BE2C (cell line): ENCODE measurements around the gene KRT17.

ENCODE experiments used
- DNase-seq: peaks from one replicate; pipeline ENCODE4 v3.0.0-alpha.2; 2020
- H3K27me3 ChIP-seq: fragments of 250-450 bp; sonication (Bioruptor Pico); 2 replicates; pipeline ENCODE4 v1.5.1; 2020; ENCODE audit warnings: mild to moderate bottlenecking
- H3K36me3 ChIP-seq: fragments of 250-450 bp; sonication (Bioruptor Pico); 2 replicates; pipeline ENCODE4 v1.5.1; 2020; ENCODE audit warnings: mild to moderate bottlenecking
- H3K4me1 ChIP-seq: fragments of 250-450 bp; sonication (Bioruptor Pico); 2 replicates; pipeline ENCODE4 v1.5.1; 2020
- H3K4me3 ChIP-seq: 2 replicates; pipeline ENCODE4 v1.5.1; 2011; ENCODE audit warnings: low read depth, low read length
- H3K9me3 ChIP-seq: fragments of 250-450 bp; sonication (Bioruptor Pico); 2 replicates; pipeline ENCODE4 v1.5.1; 2020
- TF ChIP-seq, protein P1 (sequence below): IDR thresholded peaks from 2 replicates; pipeline ENCODE4 v1.5.1; 2012; ENCODE audit warnings: mild to moderate bottlenecking, low read depth, low read length

The KRT17 gene

DNA sequence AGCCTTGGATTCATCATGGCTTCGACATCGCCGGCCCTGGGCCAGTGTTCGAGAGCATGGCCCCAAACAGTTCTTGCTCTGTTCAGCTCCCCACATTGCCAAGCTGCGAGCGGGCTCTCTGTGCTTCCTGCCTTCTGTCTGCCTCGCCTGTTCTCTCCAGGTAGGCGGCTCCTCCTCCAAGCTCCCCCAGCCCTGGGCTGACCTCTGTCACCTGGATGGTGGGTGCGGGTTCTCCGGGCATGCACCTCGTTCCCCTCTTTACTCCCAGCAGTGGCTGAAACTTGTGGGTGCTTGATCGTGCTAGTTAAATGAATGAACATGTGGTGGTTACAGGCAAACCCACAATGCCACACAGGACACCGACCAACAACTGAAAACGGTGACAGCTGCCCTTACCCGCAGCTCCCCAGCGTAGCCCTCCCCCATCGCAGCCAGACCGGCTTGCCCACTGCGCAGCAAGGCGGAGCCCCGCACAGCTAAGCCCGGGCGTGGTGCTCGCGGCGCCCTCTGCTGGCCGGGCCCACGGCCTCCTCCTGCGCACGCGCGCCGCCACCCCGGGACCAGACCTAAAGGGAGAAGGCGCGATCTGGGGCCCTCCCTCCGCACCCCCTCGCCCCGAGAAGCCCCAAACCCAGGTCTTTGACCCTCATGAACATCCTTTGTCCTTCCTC lies 41.3 kb upstream of the KRT17 start:
- peak; percentile 94 for DNase-seq
- TF ChIP-seq, protein P1, sequence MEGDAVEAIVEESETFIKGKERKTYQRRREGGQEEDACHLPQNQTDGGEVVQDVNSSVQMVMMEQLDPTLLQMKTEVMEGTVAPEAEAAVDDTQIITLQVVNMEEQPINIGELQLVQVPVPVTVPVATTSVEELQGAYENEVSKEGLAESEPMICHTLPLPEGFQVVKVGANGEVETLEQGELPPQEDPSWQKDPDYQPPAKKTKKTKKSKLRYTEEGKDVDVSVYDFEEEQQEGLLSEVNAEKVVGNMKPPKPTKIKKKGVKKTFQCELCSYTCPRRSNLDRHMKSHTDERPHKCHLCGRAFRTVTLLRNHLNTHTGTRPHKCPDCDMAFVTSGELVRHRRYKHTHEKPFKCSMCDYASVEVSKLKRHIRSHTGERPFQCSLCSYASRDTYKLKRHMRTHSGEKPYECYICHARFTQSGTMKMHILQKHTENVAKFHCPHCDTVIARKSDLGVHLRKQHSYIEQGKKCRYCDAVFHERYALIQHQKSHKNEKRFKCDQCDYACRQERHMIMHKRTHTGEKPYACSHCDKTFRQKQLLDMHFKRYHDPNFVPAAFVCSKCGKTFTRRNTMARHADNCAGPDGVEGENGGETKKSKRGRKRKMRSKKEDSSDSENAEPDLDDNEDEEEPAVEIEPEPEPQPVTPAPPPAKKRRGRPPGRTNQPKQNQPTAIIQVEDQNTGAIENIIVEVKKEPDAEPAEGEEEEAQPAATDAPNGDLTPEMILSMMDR, result peak; percentile 85
- Histone ChIP-seq H3K4me3 (peak overlapping the region; percentile 67), H3K9me3 (no peaks in the 10 kb centered on the region), H3K27me3 (no peaks in the 10 kb centered on the region), H3K36me3 (no peaks in the 10 kb centered on the region), H3K4me1 (peaks cover 12% of the 10 kb centered on the region)

DNA sequence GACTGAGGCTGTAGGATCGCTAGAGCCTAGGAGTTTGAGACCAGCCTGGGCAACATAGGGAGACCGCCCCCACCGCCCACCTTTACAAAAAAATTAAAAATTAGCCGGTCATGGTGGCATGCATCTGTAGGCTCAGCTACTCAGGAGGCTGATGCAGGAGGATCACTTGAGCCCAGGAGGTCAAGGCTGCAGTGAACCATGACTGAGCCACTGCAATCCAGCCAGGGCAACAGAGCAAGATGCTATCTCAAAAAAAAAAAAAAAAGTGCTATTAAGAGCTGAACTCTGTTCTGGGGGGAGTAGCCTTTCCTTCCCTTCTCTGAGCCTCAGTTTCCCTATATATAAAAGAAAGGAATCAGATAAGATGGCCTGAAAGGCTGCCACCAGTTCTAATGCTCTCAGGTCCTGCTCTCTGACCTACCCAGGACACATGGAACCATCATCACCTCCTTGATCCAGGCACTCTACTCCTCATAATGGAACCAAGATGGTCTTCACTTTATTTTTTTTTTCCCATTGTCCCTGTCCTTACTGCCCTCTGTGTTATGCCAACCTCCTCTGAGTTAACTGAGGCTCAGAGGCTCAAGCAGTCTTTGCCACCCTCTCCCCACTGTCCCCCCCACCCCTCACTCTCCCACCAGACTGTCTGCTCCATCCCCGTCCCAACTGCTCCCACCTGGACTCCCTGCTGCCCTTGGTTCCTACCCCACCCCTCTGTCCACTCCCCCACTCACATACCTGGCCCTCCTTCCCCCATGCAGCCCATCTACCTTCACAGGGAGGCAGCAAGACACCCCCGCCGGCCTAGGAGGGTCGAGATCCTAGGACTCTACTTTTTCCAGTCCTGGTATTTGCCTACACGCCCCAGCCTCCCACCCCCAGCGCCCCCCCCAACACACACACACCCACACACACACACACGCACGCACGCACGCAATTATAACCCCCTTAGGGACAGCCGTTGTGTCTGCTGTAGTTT lies 40.5 kb upstream of the KRT17 start:
- H3K27me3 ChIP-seq, result no peaks in the 10 kb centered on the region
- no peak for DNase-seq
- H3K4me1 ChIP-seq, result peaks cover 12% of the 10 kb centered on the region
- TF ChIP-seq, protein P1, result no peak
- H3K9me3 ChIP-seq, result no peaks in the 10 kb centered on the region
- H3K4me3 ChIP-seq, result peak overlapping the region; percentile 67
- H3K36me3 ChIP-seq, result no peaks in the 10 kb centered on the region

DNA sequence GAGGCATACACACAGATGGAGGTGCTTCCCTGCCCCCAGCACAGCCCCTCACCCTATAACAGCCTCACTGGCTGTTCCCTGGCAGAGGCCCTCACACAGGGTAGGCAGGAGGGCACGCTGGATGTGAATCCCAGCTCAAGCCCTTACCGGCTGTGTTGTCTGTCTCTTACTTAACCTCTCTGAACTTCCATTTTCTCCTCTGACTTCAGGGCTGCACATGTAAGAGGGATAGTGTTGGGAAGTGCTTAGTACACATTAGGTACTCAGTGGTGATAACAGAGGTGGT lies 39.7 kb upstream of the KRT17 start:
- Histone ChIP-seq H3K4me3 (no peak overlapping the region), H3K4me1 (peaks cover 12% of the 10 kb centered on the region)
- DNase-seq, result no peak

DNA sequence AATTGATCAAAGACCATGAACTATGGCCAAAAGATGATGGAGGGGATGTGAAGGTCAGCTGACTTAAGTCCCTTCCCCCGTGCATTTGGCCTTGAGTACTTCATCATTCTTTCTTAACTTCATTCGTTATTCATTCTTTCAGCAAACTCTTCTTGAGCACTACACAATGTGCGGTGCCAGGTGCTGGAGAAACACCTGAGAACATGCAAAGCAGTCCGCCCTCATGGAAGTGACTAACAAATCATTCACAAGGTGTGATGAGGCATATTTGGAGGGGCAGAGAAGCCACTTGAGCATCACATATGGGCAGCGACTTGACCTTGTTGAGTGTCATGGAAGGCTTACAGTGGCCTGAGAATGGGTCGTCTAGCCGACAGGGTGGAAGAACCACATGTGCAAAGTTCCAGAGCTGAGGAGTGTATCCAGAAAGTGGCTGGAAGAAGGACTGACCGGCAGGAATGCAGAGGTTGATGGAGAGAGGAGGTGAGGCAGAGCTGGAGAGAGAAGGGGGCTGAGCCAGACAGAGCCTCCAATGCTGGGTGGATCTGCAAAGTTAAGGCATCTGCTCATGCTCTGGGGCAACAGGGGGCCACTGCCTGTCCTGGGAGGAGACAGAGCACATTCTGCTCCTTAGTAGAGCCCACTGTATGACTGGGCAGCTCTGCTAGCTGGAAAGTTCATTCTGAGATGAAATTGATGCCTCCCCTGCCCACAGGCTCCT lies 39.2 kb upstream of the KRT17 start:
- no peak for DNase-seq
- H3K36me3 ChIP-seq, result no peaks in the 10 kb centered on the region
- H3K4me1 ChIP-seq, result peaks cover 12% of the 10 kb centered on the region
- H3K4me3 ChIP-seq, result no peak overlapping the region
- H3K27me3 ChIP-seq, result no peaks in the 10 kb centered on the region
- no peaks in the 10 kb centered on the region for H3K9me3 ChIP-seq
- TF ChIP-seq, protein P1, result no peak

More for the DNA sequence above, 39.7 kb upstream of the KRT17 start:
- H3K9me3 ChIP-seq, result no peaks in the 10 kb centered on the region
- H3K36me3 ChIP-seq, result no peaks in the 10 kb centered on the region
- H3K27me3 ChIP-seq, result no peaks in the 10 kb centered on the region
- TF ChIP-seq, protein P1, result no peak

DNA sequence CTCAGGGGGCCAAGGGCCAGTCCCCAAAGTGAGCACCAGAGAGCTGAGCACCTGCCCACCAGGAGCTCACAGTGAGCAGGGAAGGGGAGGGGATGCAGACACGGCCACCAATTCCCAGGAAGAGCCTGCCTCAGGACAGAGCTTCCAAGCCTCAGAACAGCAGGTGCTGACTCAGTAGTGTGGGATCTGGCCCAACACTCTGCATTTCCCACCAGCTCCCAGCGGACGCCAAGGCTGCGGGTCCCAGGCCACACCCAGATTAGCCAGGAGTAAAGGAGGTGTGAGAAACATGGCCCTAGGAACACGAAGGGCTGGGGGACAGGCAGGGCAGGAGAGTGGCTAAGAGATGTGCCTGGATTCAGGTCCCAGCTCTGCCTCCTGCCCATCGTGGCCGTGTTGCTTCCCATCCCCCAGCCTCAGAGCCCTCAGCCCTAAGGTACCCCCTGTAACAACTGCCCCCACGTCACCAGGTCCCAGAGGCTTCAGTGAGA lies 35.9 kb upstream of the KRT17 start:
- Histone ChIP-seq H3K36me3 (no peaks in the 10 kb centered on the region), H3K4me3 (no peak overlapping the region), H3K4me1 (peaks cover 5% of the 10 kb centered on the region; the same call in 1 of the 2 replicates), H3K9me3 (no peaks in the 10 kb centered on the region), H3K27me3 (no peaks in the 10 kb centered on the region)
- TF ChIP-seq, protein P1, result no peak
- DNase-seq, result no peak
